Cardiac atrium fibroblast (primary cell): ENCODE results near the gene OOEP. TPM values are rescaled to one million over a fixed set of nuclear protein-coding genes. Genes with fewer than 3 reads are reported as not detected.

ENCODE experiments used
- total RNA-seq: library from RNA; depleted of rRNA; stranded (reverse); fragments of >200 nt; gene quantifications from 2 replicates; pipeline ENCODE4 v1.2.3, GENCODE V29; 2015

OOEP gene
- total RNA-seq = not detected in 2 replicates

GRCh38 chr6:73369563-73369962 is at the start of gene OOEP:
TSS of gene OOEP (minus strand) at chr6:73369897. CDS start at chr6:73369792, 105 bp downstream.

DNA sequence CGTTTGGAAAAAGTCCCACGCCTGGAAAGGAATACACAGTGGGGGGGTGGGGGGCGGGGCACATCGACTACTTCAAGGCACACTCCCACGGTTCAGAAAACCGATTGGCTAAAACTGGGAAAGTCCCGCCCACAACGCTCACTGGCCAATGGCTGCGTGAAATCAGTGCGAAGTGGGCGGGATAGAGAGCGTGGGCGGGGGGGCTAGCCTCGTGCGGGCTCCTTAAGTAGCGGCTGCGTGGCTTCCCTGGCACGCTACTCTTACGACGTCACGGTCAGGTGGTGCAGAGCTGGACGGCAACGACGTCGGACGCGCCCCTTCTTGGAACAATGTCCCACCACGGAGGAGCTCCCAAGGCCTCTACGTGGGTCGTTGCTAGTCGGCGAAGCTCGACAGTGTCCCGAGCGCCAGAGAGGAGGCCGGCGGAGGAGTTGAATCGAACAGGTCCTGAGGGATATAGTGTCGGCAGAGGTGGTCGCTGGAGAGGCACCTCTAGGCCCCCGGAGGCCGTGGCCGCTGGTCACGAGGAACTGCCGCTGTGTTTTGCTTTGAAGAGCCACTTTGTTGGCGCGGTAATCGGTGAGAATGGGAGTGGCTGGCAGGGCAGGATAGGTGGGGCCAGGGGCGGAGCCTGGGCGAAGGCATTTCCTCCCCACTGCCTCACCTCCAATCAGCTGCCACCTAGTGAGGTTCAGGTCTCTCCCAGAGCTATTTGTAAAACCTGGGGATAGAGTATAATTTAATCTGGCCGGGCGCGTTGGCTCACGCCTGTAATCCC is 25.1 kb upstream of the OOEP start, which contains the start of gene DDX43:
Gene DDX43, plus strand, starts transcription at position 252 of the 778 bp plus-strand sequence. Its CDS starts 78 bp downstream, at position 330.

GRCh38 chr6:73362358-73362757 is 7.3 kb downstream of the OOEP start, which contains the start of gene KHDC3L:
TSS of gene KHDC3L (plus strand) at chr6:73362658. CDS start at chr6:73362730, 72 bp downstream.

DNA sequence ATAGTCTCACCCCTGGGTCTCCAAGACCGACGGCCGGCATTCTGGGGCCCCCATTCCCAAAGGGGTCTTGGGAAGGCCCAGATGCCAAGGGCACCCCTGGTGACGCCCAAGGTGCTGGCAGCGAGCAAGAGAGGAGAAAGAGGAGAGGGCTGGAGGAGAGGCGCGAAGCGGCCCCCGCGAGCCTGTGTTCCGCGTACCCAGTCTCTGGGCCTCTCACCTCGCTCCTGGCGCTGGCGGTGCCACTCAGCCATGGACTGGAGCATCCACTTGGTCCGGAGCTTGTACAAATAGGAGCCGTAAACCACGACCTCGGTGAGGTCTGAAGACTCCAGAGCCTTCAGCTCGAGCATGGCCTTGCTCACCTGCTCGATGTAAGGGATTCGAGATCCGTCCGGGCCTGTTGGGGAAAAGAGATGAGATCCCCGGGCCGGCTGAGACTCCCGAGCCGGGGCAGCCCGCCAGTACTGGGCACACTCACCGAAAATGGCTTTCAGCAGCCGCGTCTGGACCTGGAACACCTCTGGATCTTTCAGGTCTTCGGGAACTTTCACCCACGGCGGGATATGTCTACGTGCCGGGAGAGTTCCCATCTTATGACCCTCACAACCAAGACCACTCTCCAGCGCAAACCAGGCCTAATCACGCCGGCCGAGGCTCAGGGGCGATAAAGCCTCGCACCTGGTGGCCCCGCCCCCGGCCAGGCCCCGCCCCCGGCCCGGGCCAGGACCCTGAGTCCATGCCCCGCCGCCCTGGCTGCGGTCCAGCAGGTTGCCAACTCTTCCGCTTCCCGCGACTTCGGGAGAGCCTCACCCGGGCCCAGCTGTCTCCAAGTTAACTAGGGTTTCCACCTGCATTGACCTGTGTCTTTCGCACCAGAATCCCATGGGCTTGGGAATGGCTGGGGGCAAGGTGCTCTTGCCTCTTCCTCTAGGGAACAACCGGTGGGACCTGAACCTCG is 15.8 kb downstream of the OOEP start, which contains the start of gene DPPA5:
Gene DPPA5, minus strand, starts transcription at position 641 of the 958 bp plus-strand sequence. Its CDS starts 51 bp downstream, at position 590.

Other genes with a start within 250 kb of the OOEP start
- not detected in 2 replicates for gene KHDC1L, start 144.4 kb downstream of the OOEP start, total RNA-seq
- gene KHDC1, start 106.7 kb downstream of the OOEP start, total RNA-seq = 1.4 and 2.1 TPM in 2 replicates
- gene DPPA5, start 15.6 kb downstream of the OOEP start, total RNA-seq = not detected in 2 replicates
- gene KHDC3L, start 7.2 kb downstream of the OOEP start, total RNA-seq = not detected in 2 replicates
- 0.81 and 1.1 TPM in 2 replicates for gene DDX43, start 24.9 kb upstream of the OOEP start, total RNA-seq
- 6.0 and 6.3 TPM in 2 replicates for gene CGAS, start 82.4 kb upstream of the OOEP start, total RNA-seq
- gene MTO1, start 91.8 kb upstream of the OOEP start, total RNA-seq = 17.3 and 28.8 TPM in 2 replicates
- 15,190 and 16,784 TPM in 2 replicates for gene EEF1A1, start 151.1 kb upstream of the OOEP start, total RNA-seq